Liver (tissue), 9 donors: ENCODE data around the gene CAPRIN1. TPM values are rescaled to one million over a fixed set of nuclear protein-coding genes. Genes with fewer than 3 reads are reported as not detected.
"Not testable (repeated sequence)": the region's sequence is repeated elsewhere in the genome, so short reads cannot be mapped to it uniquely, and the experiment has no call there.

Experiments used
- DNase-seq: peaks from one replicate; pipeline ENCODE4 v3.0.0-alpha.2; 2017; ENCODE audit warnings: low spot score
- H3K27ac ChIP-seq, 2 donors: one replicate each; pipeline ENCODE4 v1.7.0; 2013; ENCODE audit warnings: inconsistent platforms in 2 of 2, low read length in 2 of 2, control low read depth in 1 of 2, low read depth in 1 of 2, mild to moderate bottlenecking in 1 of 2
- H3K27me3 ChIP-seq, 4 donors: one replicate each; pipeline versions ENCODE4 v1.6.1 to v1.7.0; 2013; ENCODE audit warnings: low read length in 3 of 4, inconsistent platforms in 1 of 4, mild to moderate bottlenecking in 1 of 4, moderate library complexity in 1 of 4; ENCODE audit not compliant: control insufficient read depth in 4 of 4, insufficient read depth in 4 of 4
- H3K36me3 ChIP-seq, 4 donors: one replicate each; pipeline versions ENCODE4 v1.6.1 to v1.7.0; 2013; ENCODE audit warnings: low read length in 3 of 4, mild to moderate bottlenecking in 3 of 4, low read depth in 1 of 4, moderate library complexity in 1 of 4; ENCODE audit not compliant: control insufficient read depth in 4 of 4, insufficient read depth in 3 of 4
- H3K4me1 ChIP-seq, 4 donors: one replicate each; pipeline versions ENCODE4 v1.6.1 to v1.7.0; 2013; ENCODE audit warnings: low read length in 3 of 4, mild to moderate bottlenecking in 3 of 4, moderate library complexity in 1 of 4; ENCODE audit not compliant: control insufficient read depth in 4 of 4, insufficient read depth in 4 of 4
- H3K4me3 ChIP-seq, 3 donors: one replicate each; pipeline versions ENCODE4 v1.6.1 to v1.7.0; 2013; ENCODE audit warnings: low read length in 3 of 3, control low read depth in 1 of 3, low read depth in 1 of 3, mild to moderate bottlenecking in 1 of 3
- H3K9ac ChIP-seq, 2 donors: one replicate each; pipeline ENCODE4 v1.7.0; 2013; ENCODE audit warnings: low read length in 2 of 2, mild to moderate bottlenecking in 2 of 2, moderate library complexity in 2 of 2, control low read depth in 1 of 2, low read depth in 1 of 2
- H3K9me3 ChIP-seq, 4 donors: one replicate each; pipeline versions ENCODE4 v1.6.1 to v1.7.0; 2013; ENCODE audit warnings: low read length in 3 of 4; ENCODE audit not compliant: control insufficient read depth in 4 of 4
- ATF3 ChIP-seq: IDR thresholded peaks from 2 replicates; pipeline ENCODE4 v1.6.1; 2016; ENCODE audit warnings: antibody characterized with exemption
- CTCF ChIP-seq: fragments of 150-350 bp; IDR thresholded peaks from 2 replicates; pipeline ENCODE4 v1.5.1; 2017; ENCODE audit warnings: improper control_type of control experiment, low read depth, low read length; ENCODE audit not compliant: missing input control
- EGR1 ChIP-seq, 2 donors: IDR thresholded peaks; 2 replicates each; pipeline ENCODE4 v1.6.1; 2016 to 2018; ENCODE audit warnings: antibody characterized with exemption in 2 of 2, low read depth in 2 of 2
- FOXA1 ChIP-seq: IDR thresholded peaks from 2 replicates; pipeline ENCODE4 v1.6.1; 2016; ENCODE audit warnings: antibody characterized with exemption
- FOXA2 ChIP-seq: IDR thresholded peaks from 2 replicates; pipeline ENCODE4 v1.6.1; 2016; ENCODE audit warnings: antibody characterized with exemption
- GABPA ChIP-seq, 2 donors: IDR thresholded peaks in 1 of 2; conservative IDR thresholded peaks in 1 of 2; 2 replicates each; pipeline ENCODE4 v1.6.1; 2016; ENCODE audit warnings: antibody characterized with exemption in 2 of 2, mild to moderate bottlenecking in 1 of 2, moderate library complexity in 1 of 2
- HNF4A ChIP-seq, 2 donors: conservative IDR thresholded peaks; 2 replicates each; pipeline ENCODE4 v1.6.1; 2016; ENCODE audit warnings: antibody characterized with exemption in 2 of 2, mild to moderate bottlenecking in 2 of 2
- HNF4G ChIP-seq: IDR thresholded peaks from 2 replicates; pipeline ENCODE4 v1.6.1; 2016; ENCODE audit warnings: antibody characterized with exemption
- JUND ChIP-seq, 2 donors: IDR thresholded peaks; 2 replicates each; pipeline ENCODE4 v1.6.1; 2016; ENCODE audit warnings: antibody characterized with exemption in 2 of 2
- NR2F2 ChIP-seq: IDR thresholded peaks from 2 replicates; pipeline ENCODE4 v1.6.1; 2016; ENCODE audit warnings: antibody characterized with exemption
- RAD21 ChIP-seq, 2 donors: IDR thresholded peaks; 2 replicates each; pipeline ENCODE4 v1.6.1; 2016; ENCODE audit warnings: antibody characterized with exemption in 2 of 2, mild to moderate bottlenecking in 2 of 2
- RXRA ChIP-seq, 2 donors: IDR thresholded peaks; 2 replicates each; pipeline ENCODE4 v1.6.1; 2017 to 2018; ENCODE audit warnings: antibody characterized with exemption in 2 of 2, mild to moderate bottlenecking in 1 of 2
- SP1 ChIP-seq: IDR thresholded peaks from 2 replicates; pipeline ENCODE4 v1.6.1; 2018; ENCODE audit warnings: antibody characterized with exemption, mild to moderate bottlenecking
- TAF1 ChIP-seq: conservative IDR thresholded peaks from 2 replicates; pipeline ENCODE4 v1.6.1; 2016; ENCODE audit warnings: antibody characterized with exemption, mild to moderate bottlenecking
- YY1 ChIP-seq: IDR thresholded peaks from 2 replicates; pipeline ENCODE4 v1.6.1; 2016; ENCODE audit warnings: antibody characterized with exemption, mild to moderate bottlenecking
- ZBTB33 ChIP-seq: IDR thresholded peaks from 2 replicates; pipeline ENCODE4 v1.6.1; 2016; ENCODE audit warnings: antibody characterized with exemption
- WGBS: extraction: QIAGEN DNeasy Blood & Tissue Kit; methylation state at CpG from one replicate; pipeline ENCODE4 v1.1.7; 2013; 5-methylcytosine and 5-hydroxymethylcytosine counted together
- polyA plus RNA-seq, 2 donors: library from polyadenylated mRNA; stranded (reverse) in 1 of 2; unstranded in 1 of 2; fragments of 200-250 nt in 1 of 2; fragments of >200 nt in 1 of 2; fragmentation: Nextera tagmentation in 1 of 2; extraction: Ambion mirVana in 1 of 2; gene quantifications; one replicate each; pipeline versions ENCODE4 v1.2.1 to v1.2.3, GENCODE V29; 2013 to 2015
- total RNA-seq, 2 donors: library from RNA; depleted of rRNA; stranded (reverse); fragments of >200 nt; gene quantifications; one replicate each; pipeline ENCODE4 v1.2.3, GENCODE V29; 2014
- TF ChIP-seq, protein P1 (sequence below): IDR thresholded peaks from 2 replicates; pipeline ENCODE4 v1.6.1; 2016; ENCODE audit warnings: antibody characterized with exemption, mild to moderate bottlenecking
- TF ChIP-seq, protein P2 (sequence below): IDR thresholded peaks from 2 replicates; pipeline ENCODE4 v1.6.1; 2016; ENCODE audit warnings: antibody characterized with exemption
- donor health status: healthy.
- donor health status: healthy.
- donor health status: healthy.
- donor health status: healthy.
- donor health status: healthy.

The CAPRIN1 gene
- total and polyA plus RNA-seq, 4 donors: 19.5 to 112 (median 56.5) TPM

DNA sequence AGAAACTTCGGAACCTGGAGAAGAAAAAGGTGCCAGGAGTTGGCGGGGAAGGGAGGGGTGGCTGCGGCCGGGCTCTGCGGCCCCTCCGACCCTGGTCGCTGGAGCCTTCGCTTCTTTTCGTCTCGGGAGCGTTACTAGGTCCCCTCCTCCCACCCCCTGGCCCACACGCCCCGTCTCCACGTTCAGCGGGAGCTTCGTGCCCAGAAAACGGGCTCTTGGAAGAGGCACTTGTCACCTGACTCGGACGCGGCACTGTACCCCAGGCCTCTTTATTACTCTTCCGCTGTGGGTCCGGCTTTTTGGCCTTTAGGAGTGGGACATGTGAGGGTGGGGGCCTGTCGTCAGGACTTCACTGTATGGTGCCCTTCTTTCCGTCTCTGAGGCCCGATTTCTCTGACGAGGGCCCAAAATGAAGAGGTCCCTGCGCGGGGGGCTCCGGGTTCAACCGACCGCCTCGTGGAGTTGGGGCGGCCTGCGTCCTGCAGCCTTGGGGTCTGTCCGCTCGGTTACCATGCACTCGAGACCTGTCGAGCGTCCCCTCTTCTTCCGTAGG lies 1.2 kb downstream of the CAPRIN1 start:
- Histone ChIP-seq H3K27me3 (no peaks in the 10 kb centered on the region), H3K4me3 (peak overlapping the region; percentile 95 to 100 (median 97)), H3K9ac (peak overlapping the region; percentile 90 to 99), H3K9me3 (no peaks in the 10 kb centered on the region), H3K4me1 (peaks cover 5 to 45% (median 39%) of the 10 kb centered on the region in 4 donors), H3K36me3 (no peaks in the 10 kb centered on the region), H3K27ac (peak overlapping the region; percentile 97 to 99)
- under 1% methylated on average over 40 of the region's 40 CpGs for WGBS
- no peak for TF ChIP-seq JUND (IDR thresholded peaks at IDR 0.05)
- no peak for TF ChIP-seq HNF4A (conservative IDR thresholded peaks at IDR 0.05)
- no peak for TF ChIP-seq CTCF
- no peak for TF ChIP-seq GABPA (IDR thresholded peaks at IDR 0.05 in 1 of 2, conservative IDR thresholded peaks at IDR 0.05 in 1 of 2)
- DNase-seq: peak; percentile 51

DNA sequence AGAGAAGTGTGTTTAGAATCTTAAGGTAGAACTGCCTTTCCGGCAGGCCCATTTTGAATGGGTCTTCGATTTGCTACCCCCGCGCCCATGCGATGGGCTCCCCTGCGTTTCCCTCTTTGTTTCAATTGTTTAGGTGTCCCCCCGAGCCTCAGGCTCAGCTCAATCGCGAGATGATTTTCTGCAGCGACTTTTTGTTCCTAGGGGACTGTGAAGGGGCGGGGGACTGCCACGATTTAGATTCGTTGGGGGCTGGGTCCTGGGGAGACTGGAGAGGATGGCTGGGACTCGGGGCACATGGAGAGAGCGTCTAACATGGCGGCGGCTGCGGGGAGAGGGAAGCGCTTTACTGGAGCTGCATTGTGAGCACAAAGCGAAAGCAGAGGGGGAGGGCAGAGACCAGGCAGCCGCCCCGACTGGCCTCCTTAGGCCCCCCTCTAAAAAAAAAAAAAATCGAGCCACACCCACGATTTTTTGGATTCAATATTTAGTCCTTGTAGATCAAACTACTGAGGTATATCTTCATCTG lies 1.7 kb downstream of the CAPRIN1 start:
- Histone ChIP-seq H3K27ac (peak overlapping the region; percentile 97 to 99), H3K36me3 (no peaks in the 10 kb centered on the region), H3K9me3 (no peaks in the 10 kb centered on the region), H3K4me1 (peaks cover 7 to 45% (median 39%) of the 10 kb centered on the region in 4 donors), H3K9ac (peak overlapping the region; percentile 90 to 99), H3K27me3 (no peaks in the 10 kb centered on the region), H3K4me3 (peak overlapping the region; percentile 95 to 100 (median 97))
- DNase-seq: peak; percentile 74
- no peak for TF ChIP-seq TAF1
- no peak for TF ChIP-seq FOXA2
- no peak for TF ChIP-seq CTCF
- TF ChIP-seq YY1: peak; percentile 96
- TF ChIP-seq, protein P1, sequence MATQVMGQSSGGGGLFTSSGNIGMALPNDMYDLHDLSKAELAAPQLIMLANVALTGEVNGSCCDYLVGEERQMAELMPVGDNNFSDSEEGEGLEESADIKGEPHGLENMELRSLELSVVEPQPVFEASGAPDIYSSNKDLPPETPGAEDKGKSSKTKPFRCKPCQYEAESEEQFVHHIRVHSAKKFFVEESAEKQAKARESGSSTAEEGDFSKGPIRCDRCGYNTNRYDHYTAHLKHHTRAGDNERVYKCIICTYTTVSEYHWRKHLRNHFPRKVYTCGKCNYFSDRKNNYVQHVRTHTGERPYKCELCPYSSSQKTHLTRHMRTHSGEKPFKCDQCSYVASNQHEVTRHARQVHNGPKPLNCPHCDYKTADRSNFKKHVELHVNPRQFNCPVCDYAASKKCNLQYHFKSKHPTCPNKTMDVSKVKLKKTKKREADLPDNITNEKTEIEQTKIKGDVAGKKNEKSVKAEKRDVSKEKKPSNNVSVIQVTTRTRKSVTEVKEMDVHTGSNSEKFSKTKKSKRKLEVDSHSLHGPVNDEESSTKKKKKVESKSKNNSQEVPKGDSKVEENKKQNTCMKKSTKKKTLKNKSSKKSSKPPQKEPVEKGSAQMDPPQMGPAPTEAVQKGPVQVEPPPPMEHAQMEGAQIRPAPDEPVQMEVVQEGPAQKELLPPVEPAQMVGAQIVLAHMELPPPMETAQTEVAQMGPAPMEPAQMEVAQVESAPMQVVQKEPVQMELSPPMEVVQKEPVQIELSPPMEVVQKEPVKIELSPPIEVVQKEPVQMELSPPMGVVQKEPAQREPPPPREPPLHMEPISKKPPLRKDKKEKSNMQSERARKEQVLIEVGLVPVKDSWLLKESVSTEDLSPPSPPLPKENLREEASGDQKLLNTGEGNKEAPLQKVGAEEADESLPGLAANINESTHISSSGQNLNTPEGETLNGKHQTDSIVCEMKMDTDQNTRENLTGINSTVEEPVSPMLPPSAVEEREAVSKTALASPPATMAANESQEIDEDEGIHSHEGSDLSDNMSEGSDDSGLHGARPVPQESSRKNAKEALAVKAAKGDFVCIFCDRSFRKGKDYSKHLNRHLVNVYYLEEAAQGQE: no peak
- TF ChIP-seq, protein P2, sequence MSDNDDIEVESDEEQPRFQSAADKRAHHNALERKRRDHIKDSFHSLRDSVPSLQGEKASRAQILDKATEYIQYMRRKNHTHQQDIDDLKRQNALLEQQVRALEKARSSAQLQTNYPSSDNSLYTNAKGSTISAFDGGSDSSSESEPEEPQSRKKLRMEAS: peak; percentile 60
- TF ChIP-seq ZBTB33: no peak
- TF ChIP-seq HNF4G: no peak
- peak in 1 of 2 donors; percentile 7 for TF ChIP-seq RAD21 (IDR thresholded peaks at IDR 0.05)
- TF ChIP-seq EGR1 (IDR thresholded peaks at IDR 0.05; ENCODE audit: low read depth in 2 of 2): no peak
- no peak for TF ChIP-seq FOXA1
- TF ChIP-seq ATF3: no peak
- TF ChIP-seq RXRA (IDR thresholded peaks at IDR 0.05): no peak
- TF ChIP-seq SP1: no peak
- TF ChIP-seq NR2F2: no peak
- TF ChIP-seq HNF4A (conservative IDR thresholded peaks at IDR 0.05): no peak
- WGBS: under 1% methylated on average over 24 of the region's 24 CpGs

DNA sequence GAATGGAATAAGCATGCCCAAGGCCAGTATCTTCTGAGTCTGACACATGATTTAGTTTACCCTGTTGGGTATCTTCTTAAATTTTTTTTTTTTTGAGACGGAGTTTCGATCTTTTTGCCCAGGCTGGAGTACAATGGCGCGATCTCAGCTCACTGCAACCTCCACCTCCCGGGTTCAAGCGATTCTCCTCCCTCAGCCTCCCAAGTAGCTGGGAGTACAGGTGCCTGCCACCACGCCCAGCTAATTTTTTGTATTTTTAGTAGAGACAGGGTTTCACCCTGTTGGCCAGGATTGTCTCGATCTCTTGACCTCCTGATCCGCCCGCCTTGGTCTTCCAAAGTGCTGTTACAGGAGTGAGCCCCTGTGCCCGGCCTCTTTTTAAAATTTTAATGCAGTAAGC lies 2.8 kb downstream of the CAPRIN1 start:
- H3K4me3 ChIP-seq, H3K9ac ChIP-seq, H3K27me3 ChIP-seq, H3K36me3 ChIP-seq, H3K9me3 ChIP-seq, DNase-seq: not testable (repeated sequence)
- peaks cover 7 to 53% (median 45%) of the 10 kb centered on the region in 4 donors for H3K4me1 ChIP-seq
- H3K27ac ChIP-seq: peak overlapping the region in 1 of 2 donors; percentile 20
- 74% methylated on average over 11 of the region's 11 CpGs for WGBS
